SU-DHL-6 (cell line): Measurements from ENCODE around the gene FSTL4.

Source experiments
- H2AFZ ChIP-seq: fragments of 200-600 bp; sonication (generic); 2 replicates; pipeline ENCODE4 v1.6.1; 2014; ENCODE audit warnings: low read depth, mild to moderate bottlenecking, moderate library complexity, mixed read lengths, antibody characterized with exemption, low read length; ENCODE audit not compliant: severe bottlenecking
- H3F3A ChIP-seq: fragments of 200-600 bp; shearing (Covaris generic); 2 replicates; pipeline ENCODE4 v1.6.0; 2016; ENCODE audit warnings: antibody characterized with exemption, mild to moderate bottlenecking; ENCODE audit not compliant: insufficient read depth
- H3K27ac ChIP-seq: fragments of 200-600 bp; sonication (generic); 2 replicates; pipeline ENCODE4 v1.5.1; 2016; ENCODE audit warnings: low read depth, mild to moderate bottlenecking, low read length, moderate library complexity, mixed read lengths
- H3K27me3 ChIP-seq: fragments of 200-600 bp; sonication (generic), shearing (Covaris generic); 2 replicates; pipeline ENCODE4 v1.6.0; 2014; ENCODE audit warnings: mild to moderate bottlenecking, low read length
- H3K36me3 ChIP-seq: fragments of 200-600 bp; sonication (generic); 2 replicates; pipeline ENCODE4 v1.6.1; 2014; ENCODE audit warnings: mild to moderate bottlenecking, low read length, mixed read lengths
- H3K4me2 ChIP-seq: fragments of 300-600, 200-600 bp; shearing (Covaris generic), sonication (generic); 2 replicates; pipeline ENCODE4 v1.6.0; 2014; ENCODE audit warnings: low read length, low read depth, mild to moderate bottlenecking; ENCODE audit not compliant: poor library complexity, severe bottlenecking
- H3K4me3 ChIP-seq: fragments of 200-600 bp; sonication (generic); 2 replicates; pipeline ENCODE4 v1.5.1; 2014; ENCODE audit warnings: antibody characterized with exemption, low read length, mild to moderate bottlenecking, mixed read lengths; ENCODE audit not compliant: insufficient read depth, poor library complexity, severe bottlenecking
- H3K79me2 ChIP-seq: fragments of 200-600 bp; sonication (generic); 2 replicates; pipeline ENCODE4 v1.6.1; 2014; ENCODE audit warnings: mild to moderate bottlenecking, low read length, moderate library complexity; ENCODE audit not compliant: insufficient read depth
- H3K9ac ChIP-seq: fragments of 200-600 bp; sonication (generic); 2 replicates; pipeline ENCODE4 v1.7.0; 2014; ENCODE audit warnings: mild to moderate bottlenecking, low read length
- H3K9me2 ChIP-seq: fragments of 200-600 bp; sonication (generic); replicated peaks from 2 replicates; pipeline ENCODE4 v1.6.1; 2014; ENCODE audit warnings: low read length; ENCODE audit not compliant: insufficient read depth
- H3K9me3 ChIP-seq: fragments of 200-600 bp; sonication (generic); 2 replicates; pipeline ENCODE4 v1.6.1; 2014; ENCODE audit warnings: low read length, mixed read lengths; ENCODE audit not compliant: insufficient read depth
- H4K20me1 ChIP-seq: fragments of 200-600 bp; sonication (generic); 2 replicates; pipeline ENCODE4 v1.6.1; 2014; ENCODE audit warnings: low read depth, mild to moderate bottlenecking, antibody characterized with exemption, low read length, moderate library complexity, mixed read lengths
- CTCF ChIP-seq: fragments of 200-600 bp; sonication (generic); IDR thresholded peaks from one replicate; pipeline ENCODE4 v1.5.1; 2017; ENCODE audit warnings: antibody characterized with exemption, mild to moderate bottlenecking, low read length, moderate library complexity; ENCODE audit not compliant: insufficient read depth, poor library complexity, severe bottlenecking
- EZH2phosphoT487 ChIP-seq: fragments of 200-600 bp; sonication (generic), shearing (Covaris generic); conservative IDR thresholded peaks from 2 replicates; pipeline ENCODE4 v1.6.1; 2018; ENCODE audit warnings: mild to moderate bottlenecking, antibody characterized with exemption, low read length, moderate library complexity, mixed read lengths

The FSTL4 gene

GRCh38 chr5:133489632-133490031, 122.7 kb downstream of the FSTL4 start:
- H3K4me2 ChIP-seq = no peak overlapping the region

GRCh38 chr5:133487093-133487492, 125.2 kb downstream of the FSTL4 start:
- Histone ChIP-seq H3K36me3 (no peaks in the 10 kb centered on the region), H2AFZ (no peak overlapping the region), H3K79me2 (no peaks in the 10 kb centered on the region), H3K9ac (no peak overlapping the region), H3K27ac (no peak overlapping the region), H3K4me2 (no peak overlapping the region), H3K9me2 (no peaks in the 10 kb centered on the region), H3K9me3 (no peaks in the 10 kb centered on the region), H3F3A (no peaks in the 10 kb centered on the region), H3K4me3 (no peak overlapping the region), H3K27me3 (no peaks in the 10 kb centered on the region), H4K20me1 (no peaks in the 10 kb centered on the region)
- TF ChIP-seq EZH2phosphoT487 = no peak

More at GRCh38 chr5:133489632-133490031, 122.7 kb downstream of the FSTL4 start:
- Histone ChIP-seq H3K9me2 (no peaks in the 10 kb centered on the region), H3K9ac (no peak overlapping the region), H3F3A (no peaks in the 10 kb centered on the region), H4K20me1 (no peaks in the 10 kb centered on the region), H2AFZ (no peak overlapping the region), H3K27me3 (no peaks in the 10 kb centered on the region), H3K4me3 (no peak overlapping the region), H3K27ac (no peak overlapping the region), H3K9me3 (no peaks in the 10 kb centered on the region), H3K36me3 (no peaks in the 10 kb centered on the region; the same call in 1 of the 2 replicates), H3K79me2 (no peaks in the 10 kb centered on the region)
- TF ChIP-seq CTCF = no peak
- TF ChIP-seq EZH2phosphoT487 = no peak

GRCh38 chr5:133485468-133485867, 126.9 kb downstream of the FSTL4 start:
- Histone ChIP-seq H4K20me1 (no peaks in the 10 kb centered on the region), H3K27me3 (no peaks in the 10 kb centered on the region), H3K4me3 (no peak overlapping the region), H3F3A (no peaks in the 10 kb centered on the region), H3K79me2 (no peaks in the 10 kb centered on the region), H3K27ac (no peak overlapping the region), H3K9me2 (no peaks in the 10 kb centered on the region), H3K9me3 (no peaks in the 10 kb centered on the region), H3K9ac (no peak overlapping the region), H3K4me2 (no peak overlapping the region), H2AFZ (no peak overlapping the region), H3K36me3 (no peaks in the 10 kb centered on the region)
- no peak for TF ChIP-seq EZH2phosphoT487
- no peak for TF ChIP-seq CTCF

- no peaks in the 10 kb centered on the region for H3K9me2 ChIP-seq
- no peak overlapping the region for H3K4me2 ChIP-seq
- no peaks in the 10 kb centered on the region for H3K79me2 ChIP-seq
- no peaks in the 10 kb centered on the region for H3K9me3 ChIP-seq
- H3K36me3 ChIP-seq = no peaks in the 10 kb centered on the region
- no peaks in the 10 kb centered on the region for H3K27me3 ChIP-seq
- no peaks in the 10 kb centered on the region for H3F3A ChIP-seq
- no peak for TF ChIP-seq CTCF
- TF ChIP-seq EZH2phosphoT487 = no peak
- H2AFZ ChIP-seq = no peak overlapping the region
- no peak overlapping the region for H3K4me3 ChIP-seq
- no peak overlapping the region for H3K27ac ChIP-seq
- H4K20me1 ChIP-seq = no peaks in the 10 kb centered on the region
- H3K9ac ChIP-seq = no peak overlapping the region
These were observed 128.8 kb downstream of the FSTL4 start for GRCh38 chr5:133483406-133484090.
